Fibroblast of peridontal ligament (primary cell): Measurements from ENCODE around the gene NR1H4.
"Not testable (repeated sequence)": the region's sequence is repeated elsewhere in the genome, so short reads cannot be mapped to it uniquely, and the experiment has no call there.

Experiments
- DNase-seq: peaks from one replicate; pipeline ENCODE4 v3.0.0-alpha.2; 2010; ENCODE audit errors: extremely low read depth

Gene NR1H4

DNA sequence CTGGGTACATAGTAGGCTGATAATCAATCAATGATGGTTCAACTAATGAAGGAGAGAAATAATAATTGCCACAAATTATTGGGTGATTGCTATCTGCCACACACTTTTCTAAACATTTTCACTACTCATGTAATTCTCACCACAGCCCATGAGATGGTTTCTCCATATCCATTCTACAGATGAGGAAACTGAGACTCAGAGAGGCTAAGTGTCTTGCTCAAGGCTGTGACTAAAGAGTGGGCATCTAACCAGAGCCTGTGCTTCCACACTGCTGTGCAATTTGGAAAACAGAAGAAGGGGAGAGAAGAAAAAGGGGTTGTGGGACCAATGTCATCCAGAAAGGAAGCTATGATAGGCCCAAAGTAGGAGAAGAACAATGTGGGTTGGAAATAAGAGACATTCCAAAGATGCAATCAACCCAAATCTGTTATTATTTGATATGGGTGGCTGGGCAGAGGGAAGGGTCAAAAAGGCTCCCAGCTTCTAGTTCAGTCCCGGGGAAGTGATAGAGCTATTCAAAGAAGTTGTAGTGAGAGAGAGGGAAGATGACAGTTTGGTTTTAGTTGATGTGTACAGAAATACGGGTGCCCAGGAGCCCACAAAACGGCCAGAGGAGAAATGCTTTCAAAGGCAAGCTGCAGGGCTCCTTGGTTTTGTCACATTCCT is 483 bp upstream of the NR1H4 start:
- no peak for DNase-seq

- no peak for DNase-seq
These were observed 951 bp downstream of the NR1H4 start for GRCh38 chr12:100474617-100475016.

- DNase-seq, result no peak
These were observed 2.5 kb downstream of the NR1H4 start for GRCh38 chr12:100476013-100476751.

- no peak for DNase-seq
These were observed 7.4 kb downstream of the NR1H4 start for GRCh38 chr12:100481021-100481420.

DNA sequence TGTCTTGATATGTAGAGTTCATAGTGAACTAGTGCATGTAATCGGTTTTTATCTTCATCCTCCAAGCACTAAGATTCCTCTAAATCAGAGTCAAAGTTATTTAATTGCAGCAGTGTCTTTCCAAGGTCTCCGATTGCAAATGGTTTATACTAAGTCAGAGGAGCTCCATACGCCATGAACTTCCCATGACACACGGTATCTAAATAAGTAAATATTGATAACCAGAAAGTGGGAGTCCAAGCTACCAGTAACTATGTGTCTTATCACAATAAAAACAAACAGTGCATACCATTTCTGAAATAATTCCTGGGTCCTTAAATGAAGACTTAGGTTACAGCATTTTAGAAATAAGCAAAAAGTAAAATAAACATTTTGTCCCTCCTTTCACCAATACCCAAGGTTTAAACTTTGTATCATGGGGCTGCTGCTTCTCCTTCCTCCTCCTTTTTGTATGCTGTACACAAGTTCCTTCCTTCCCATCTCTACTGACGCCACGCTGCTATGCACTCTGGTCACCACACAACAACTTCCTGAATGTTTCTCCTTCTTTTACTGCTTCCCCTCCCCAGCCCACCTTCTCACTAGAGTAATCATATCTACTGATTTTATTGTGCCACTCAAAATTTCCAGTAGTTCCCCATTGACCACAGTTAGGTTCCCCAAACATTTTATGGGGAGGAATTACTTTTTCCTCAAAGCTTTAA is 10.7 kb downstream of the NR1H4 start:
- no peak for DNase-seq

DNA sequence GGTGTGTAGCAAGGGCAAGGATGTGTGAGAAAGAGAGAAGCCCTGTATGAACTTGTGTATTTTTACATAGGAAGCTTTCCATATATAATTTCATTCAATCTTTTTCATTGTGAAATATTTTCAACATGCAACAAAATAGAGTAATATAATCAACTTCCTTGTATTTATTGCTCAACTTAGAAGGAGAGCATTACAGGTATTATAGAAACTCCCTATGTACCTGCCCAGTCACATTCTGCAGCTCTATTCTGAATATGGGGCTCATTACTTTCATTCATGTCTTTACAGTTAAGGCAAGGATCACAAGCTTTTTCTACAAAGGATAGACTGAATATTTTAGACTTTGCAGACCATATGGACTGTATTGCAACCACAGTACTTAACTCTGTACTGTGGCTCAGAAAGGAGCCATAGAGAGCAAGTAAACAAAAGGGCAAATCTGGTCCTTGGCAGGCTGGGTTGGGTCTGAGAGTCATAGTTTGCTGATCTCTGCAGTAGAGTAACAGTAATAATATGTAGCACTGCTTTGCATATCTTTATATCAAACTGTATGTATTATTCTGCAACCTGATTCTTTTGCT is 11.3 kb downstream of the NR1H4 start:
- DNase-seq, result no peak

GRCh38 chr12:100485983-100486382 is 12.3 kb downstream of the NR1H4 start:
- DNase-seq, result no peak

- no peak for DNase-seq
These were observed 15.7 kb downstream of the NR1H4 start for GRCh38 chr12:100489251-100489820.

- no peak for DNase-seq
These were observed 16.4 kb downstream of the NR1H4 start for GRCh38 chr12:100490056-100490455.

DNA sequence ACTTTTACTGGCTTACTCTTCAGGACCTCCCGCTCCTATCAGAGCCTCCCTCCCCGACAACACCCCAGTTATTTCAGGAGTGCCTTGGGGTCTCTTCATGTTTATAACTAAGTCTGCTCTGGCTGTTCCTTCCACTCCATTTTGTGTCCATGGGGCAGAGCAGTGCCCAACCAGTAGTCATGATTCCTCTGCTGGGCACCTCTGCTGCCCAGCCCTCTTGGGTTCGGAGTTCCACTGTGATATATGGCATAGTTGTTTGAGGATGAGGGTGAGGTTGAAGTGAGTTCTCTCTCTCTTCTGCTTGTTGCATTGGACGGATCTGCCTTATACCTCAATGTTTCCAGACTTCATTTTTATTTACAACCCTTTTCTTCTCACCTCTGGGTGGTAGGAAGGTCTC is 17.4 kb downstream of the NR1H4 start:
- DNase-seq, result no peak

- DNase-seq, result no peak
These were observed 19.8 kb downstream of the NR1H4 start for GRCh38 chr12:100493396-100494012.

DNA sequence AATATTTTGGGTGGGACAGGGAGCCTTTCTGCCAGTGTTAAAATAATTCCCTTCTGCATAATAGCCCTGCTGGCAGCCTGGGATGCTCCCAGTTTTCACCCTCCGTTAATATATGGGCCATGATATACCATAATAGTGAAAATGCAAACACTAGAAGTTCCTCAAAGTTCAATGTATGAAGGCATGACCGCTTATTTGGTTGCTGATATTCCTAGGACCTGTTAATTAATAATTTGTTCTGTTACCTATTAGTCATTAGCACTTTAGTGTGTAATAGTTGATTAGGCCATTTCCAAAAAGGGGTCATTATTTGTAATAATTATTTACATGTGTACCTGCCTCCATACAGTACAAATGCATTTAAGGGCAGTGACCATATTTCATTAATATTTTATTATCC is 20.4 kb downstream of the NR1H4 start:
- DNase-seq, result no peak

DNA sequence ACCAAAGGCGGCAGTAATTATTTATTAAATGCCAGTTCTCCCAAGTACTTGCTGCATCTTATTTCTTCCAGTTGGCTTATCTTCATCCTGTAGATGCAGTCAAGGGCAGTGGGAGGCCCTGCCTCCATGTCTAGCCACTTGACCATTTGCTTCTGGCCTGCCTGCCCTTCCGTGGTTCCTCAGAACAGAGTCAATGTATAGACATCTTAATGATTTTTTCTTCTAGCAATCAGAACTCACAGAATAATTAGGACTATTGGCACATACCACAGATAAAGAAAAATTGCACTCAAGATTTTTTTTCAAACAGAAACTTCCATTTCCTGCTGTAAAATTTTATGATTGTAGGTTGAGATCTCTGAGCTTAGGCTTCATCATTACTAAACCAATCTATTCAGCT is 20.9 kb downstream of the NR1H4 start:
- no peak for DNase-seq

DNA sequence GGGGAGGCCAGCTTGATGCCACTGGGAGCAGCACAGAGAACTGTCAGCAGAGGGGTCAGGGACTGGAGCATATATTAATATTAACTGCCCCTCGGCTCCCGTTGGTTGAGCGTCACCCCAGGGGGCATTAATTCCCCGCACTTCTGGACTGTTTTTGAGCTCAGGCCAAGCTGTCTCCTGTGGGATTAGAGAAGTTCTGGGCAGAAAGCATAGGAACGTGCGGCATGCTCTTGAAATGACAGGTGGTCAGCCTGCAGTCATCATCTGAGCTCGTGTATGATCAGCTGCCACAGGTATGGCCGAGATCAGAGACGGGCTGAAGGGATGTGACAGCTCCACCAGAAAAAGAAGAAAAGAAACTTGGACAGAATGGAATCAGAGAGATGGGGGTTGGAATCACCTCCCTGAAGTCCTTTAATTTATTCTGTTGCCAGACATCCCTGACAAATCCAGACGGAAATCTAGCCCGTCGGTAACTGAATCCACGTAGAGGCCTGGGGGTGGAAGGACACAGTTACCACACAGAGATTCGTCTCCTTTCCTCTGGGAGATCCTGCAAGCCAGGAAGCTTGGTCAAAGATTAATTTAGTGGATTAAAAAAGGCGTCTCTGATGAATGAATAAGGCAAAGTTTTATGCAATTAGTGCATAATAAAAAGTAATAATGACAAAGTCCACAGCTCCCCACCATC is 23.6 kb downstream of the NR1H4 start:
- DNase-seq, result no peak

- DNase-seq, result no peak
These were observed 24.5 kb downstream of the NR1H4 start for GRCh38 chr12:100498141-100498540.

GRCh38 chr12:100499416-100499815 is 25.8 kb downstream of the NR1H4 start:
- no peak for DNase-seq

GRCh38 chr12:100502718-100503117 is 29.1 kb downstream of the NR1H4 start:
- not testable (repeated sequence) for DNase-seq

- DNase-seq, result no peak
These were observed 29.6 kb downstream of the NR1H4 start for GRCh38 chr12:100503228-100503628.

GRCh38 chr12:100504804-100505203 is 31.1 kb downstream of the NR1H4 start:
- DNase-seq, result no peak

DNA sequence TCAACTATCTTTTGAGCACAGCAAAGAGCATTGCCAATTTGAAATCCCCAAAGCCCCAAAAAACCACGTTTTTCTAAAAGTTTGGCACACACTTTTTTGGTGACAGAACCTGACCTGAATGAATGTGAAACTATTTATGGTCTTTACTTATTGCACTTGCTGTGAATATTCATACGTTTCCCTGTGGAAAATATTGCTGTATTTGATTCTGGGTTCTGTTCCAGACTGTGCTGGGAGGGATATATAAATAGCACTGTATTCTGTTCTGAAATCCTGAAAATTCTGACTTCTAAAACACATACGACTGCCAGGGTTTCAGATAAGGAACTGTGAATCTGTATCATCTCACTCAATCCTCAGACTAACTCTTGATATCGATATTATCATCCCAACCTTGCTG is 35.1 kb downstream of the NR1H4 start:
- no peak for DNase-seq

DNA sequence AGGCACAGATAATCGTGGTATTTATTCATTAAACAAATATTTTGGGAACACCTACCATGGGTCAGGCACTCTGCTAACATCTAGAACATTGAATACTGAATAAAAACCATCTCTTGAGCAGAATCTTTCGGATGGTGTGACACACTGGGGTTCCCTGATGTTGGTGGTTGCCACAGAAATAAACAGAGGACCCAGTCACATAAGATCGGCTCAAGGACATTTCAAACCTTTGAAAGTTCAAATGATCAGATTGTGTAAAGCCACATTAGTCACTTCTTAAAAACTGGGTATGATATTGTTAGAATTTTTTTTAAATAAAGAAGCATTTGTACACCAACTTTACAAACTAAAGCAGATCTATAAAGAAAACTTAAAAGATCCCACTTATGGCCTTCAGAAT is 39.0 kb downstream of the NR1H4 start:
- no peak for DNase-seq
